ENCODE measurements around the gene GSG1. TPM values are rescaled to one million over a fixed set of nuclear protein-coding genes. Genes with fewer than 3 reads are reported as not detected.
A peak's percentile ranks its signal among the peaks of the same experiment; 100 is the strongest.

Gene GSG1
- total RNA-seq, 5 donors from 2014 or later (not counting 1 experiment from before 2014, with no cell fraction given), result not detected

DNA sequence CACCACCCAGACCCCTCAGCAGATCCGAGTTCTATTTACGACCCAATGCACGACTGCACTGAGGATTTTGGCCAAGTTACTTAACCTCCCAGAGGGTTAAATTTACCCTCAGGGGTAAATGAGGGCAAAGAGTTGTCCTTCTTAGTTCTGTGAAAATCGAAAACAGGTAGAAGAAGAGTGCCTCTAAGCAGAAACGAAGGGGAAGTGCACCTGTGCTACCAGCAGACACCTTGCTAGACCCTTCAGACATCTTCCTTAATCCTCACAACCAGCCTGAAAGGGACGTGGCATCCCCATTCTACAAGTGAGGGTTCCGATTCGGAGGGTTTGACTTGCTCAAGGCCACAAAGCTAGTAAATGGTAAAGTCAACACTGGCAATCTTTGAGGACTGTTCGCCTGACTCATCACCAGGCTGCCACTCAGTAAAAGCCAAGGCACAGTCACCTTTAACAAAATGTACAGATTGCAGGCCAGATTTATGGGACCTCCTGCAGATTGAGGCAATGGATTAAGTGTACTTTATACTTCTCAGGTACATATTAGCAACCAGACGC, 1.6 kb downstream of the GSG1 start:
- ChIA-PET POLR2A (no interaction called here), CTCF (interaction anchor here (1.1 to 6.0 kb wide), 3 partner anchors 110 to 154 kb away, joined by 3 to 52 read pairs (median 5); no protein-coding TSS in a partner anchor)
- H3K4me3 ChIP-seq (ENCODE audit: control insufficient read depth in 1 of 2, extremely low read depth in 1 of 2, low read length in 1 of 2), result peak overlapping the region; percentile 55 to 66
- DNase-seq (peak in 10 of 35 experiments; percentile 7 to 50 (median 16)), ATAC-seq (replicated peaks in 1 of 4) (peak in 1 of 4 experiments; percentile 17)
- Mint-ChIP-seq H3K4me1 (peaks cover 41 to 51% (median 50%) of the 10 kb centered on the region in 3 donors), H3K36me3 (no peaks in the 10 kb centered on the region), H3K4me3 (peak overlapping the region; percentile 70 to 81 (median 80)), H3K27ac (peak overlapping the region; percentile 90 to 91), H3K27me3 (no peaks in the 10 kb centered on the region), H3K9me3 (no peaks in the 10 kb centered on the region)
- no peaks in the 10 kb centered on the region for H3K36me3 ChIP-seq (ENCODE audit: control insufficient read depth in 2 of 2, extremely low read depth in 1 of 2, insufficient read depth in 1 of 2, low read length in 1 of 2)
- no peaks in the 10 kb centered on the region for H3K27me3 ChIP-seq (replicated peaks in 1 of 2; ENCODE audit: control insufficient read depth in 2 of 2, extremely low read depth in 1 of 2, insufficient read depth in 2 of 2, low read length in 1 of 2)
- 87% methylated on average over 3 of the region's 10 CpGs for WGBS (ENCODE audit: insufficient coverage)
- H3K27ac ChIP-seq (ENCODE audit: low read length), result peak overlapping the region; percentile 92
- H3K9me3 ChIP-seq, result no peaks in the 10 kb centered on the region
- peaks cover 18 to 37% of the 10 kb centered on the region in 2 experiments for H3K4me1 ChIP-seq (ENCODE audit: control insufficient read depth in 1 of 2, extremely low read depth in 1 of 2, insufficient read depth in 2 of 2, low read length in 2 of 2)

DNA sequence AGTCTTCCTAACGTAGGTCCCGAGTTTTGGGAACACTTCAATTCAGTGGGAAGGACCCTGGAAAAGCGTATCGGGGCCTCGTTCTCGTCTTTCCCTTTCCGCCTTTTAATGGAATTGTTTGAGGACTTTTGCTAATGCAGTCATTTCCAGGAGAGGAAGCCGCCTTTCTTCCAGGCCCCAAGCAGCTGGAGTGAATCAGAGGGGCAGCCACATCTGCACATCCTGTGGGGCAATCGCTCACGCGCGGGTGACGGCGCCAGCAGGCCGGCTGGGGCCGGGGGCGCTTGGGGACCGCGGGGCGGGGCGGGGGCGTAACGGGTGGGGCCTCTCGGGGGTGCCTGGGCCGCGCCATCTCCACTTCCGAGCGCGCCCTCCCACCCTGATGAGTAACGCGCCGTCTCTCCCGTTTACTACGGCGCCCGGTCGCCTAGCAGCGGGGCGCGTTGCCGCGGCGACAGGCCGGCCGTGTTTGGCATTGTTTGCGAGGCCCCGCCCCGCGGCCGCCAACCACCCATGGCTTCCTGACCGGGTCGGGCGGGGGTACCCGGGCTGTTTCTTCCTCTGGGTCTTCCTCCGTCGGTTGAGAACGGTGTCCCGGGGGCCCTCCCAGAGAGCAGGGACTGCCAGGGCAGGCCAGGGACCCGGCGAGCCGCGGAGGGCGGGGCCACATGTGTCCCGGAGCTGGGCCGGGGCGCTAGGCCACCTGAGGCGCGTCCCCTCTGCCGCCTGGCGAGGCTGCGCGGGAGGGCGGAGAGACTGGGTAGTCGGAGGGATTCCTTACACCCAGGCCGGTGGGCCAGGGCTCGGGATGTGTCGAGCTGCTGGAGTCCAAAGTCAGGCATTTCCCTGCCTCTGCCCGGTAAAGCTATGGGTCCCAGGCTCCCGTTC, 2.3 kb downstream of the GSG1 start:
- Mint-ChIP-seq H3K9me3 (no peaks in the 10 kb centered on the region), H3K27ac (peak overlapping the region; percentile 90 to 91), H3K4me3 (peak overlapping the region; percentile 70 to 81 (median 80)), H3K36me3 (no peaks in the 10 kb centered on the region), H3K4me1 (peaks cover 41 to 51% (median 50%) of the 10 kb centered on the region in 3 donors), H3K27me3 (no peaks in the 10 kb centered on the region)
- DNase-seq, result peak; percentile 83 to 96 (median 93)
- H3K27me3 ChIP-seq (replicated peaks in 1 of 2; ENCODE audit: control insufficient read depth in 2 of 2, extremely low read depth in 1 of 2, insufficient read depth in 2 of 2, low read length in 1 of 2), result no peaks in the 10 kb centered on the region
- H3K4me3 ChIP-seq (ENCODE audit: control insufficient read depth in 1 of 2, extremely low read depth in 1 of 2, low read length in 1 of 2), result peak overlapping the region; percentile 55 to 66
- no peaks in the 10 kb centered on the region for H3K9me3 ChIP-seq
- ChIA-PET CTCF (interaction anchor here (0.6 to 6.0 kb wide), 5 partner anchors 97 to 1529 kb away, joined by 3 to 52 read pairs (median 4); no protein-coding TSS in a partner anchor), POLR2A (interaction anchor here in 1 of 2 donors (0.5 to 0.6 kb wide), 2 partner anchors 844 to 1307 kb away, joined by 4 to 11 read pairs; no protein-coding TSS in a partner anchor)
- H3K27ac ChIP-seq (ENCODE audit: low read length), result peak overlapping the region; percentile 93
- ATAC-seq (replicated peaks in 1 of 4), result peak; percentile 89 to 92 (median 92)
- H3K36me3 ChIP-seq (ENCODE audit: control insufficient read depth in 2 of 2, extremely low read depth in 1 of 2, insufficient read depth in 1 of 2, low read length in 1 of 2), result no peaks in the 10 kb centered on the region
- WGBS (ENCODE audit: insufficient coverage), result 4% methylated on average over 68 of the region's 79 CpGs
- peaks cover 18 to 37% of the 10 kb centered on the region in 2 experiments for H3K4me1 ChIP-seq (ENCODE audit: control insufficient read depth in 1 of 2, extremely low read depth in 1 of 2, insufficient read depth in 2 of 2, low read length in 2 of 2)

DNA sequence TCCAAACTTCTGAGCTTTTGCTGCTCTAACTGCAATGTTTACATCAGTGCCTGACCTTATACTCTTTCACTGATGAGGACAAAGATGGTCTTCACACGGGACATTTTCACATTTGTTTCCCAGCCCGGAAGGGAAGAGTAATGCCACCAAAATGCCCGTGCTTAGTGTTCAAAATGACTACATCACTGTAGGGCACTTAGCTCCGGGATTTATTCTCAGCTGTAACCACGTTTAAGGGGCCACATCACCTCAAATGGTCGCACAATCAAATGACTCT, 2.9 kb downstream of the GSG1 start:
- Histone ChIP-seq H3K9me3 (no peaks in the 10 kb centered on the region), H3K4me1 (ENCODE audit: control insufficient read depth in 1 of 2, extremely low read depth in 1 of 2, insufficient read depth in 2 of 2, low read length in 2 of 2) (peaks cover 18 to 37% of the 10 kb centered on the region in 2 experiments), H3K4me3 (ENCODE audit: control insufficient read depth in 1 of 2, extremely low read depth in 1 of 2, low read length in 1 of 2) (peak overlapping the region; percentile 10 to 52), H3K27me3 (replicated peaks in 1 of 2; ENCODE audit: control insufficient read depth in 2 of 2, extremely low read depth in 1 of 2, insufficient read depth in 2 of 2, low read length in 1 of 2) (no peaks in the 10 kb centered on the region), H3K27ac (ENCODE audit: low read length) (peak overlapping the region; percentile 93), H3K36me3 (ENCODE audit: control insufficient read depth in 2 of 2, extremely low read depth in 1 of 2, insufficient read depth in 1 of 2, low read length in 1 of 2) (no peaks in the 10 kb centered on the region)
- H3K9me3 Mint-ChIP-seq, result no peaks in the 10 kb centered on the region
- CTCF ChIA-PET, result interaction anchor here (0.5 to 6.0 kb wide), 7 partner anchors 64 to 1529 kb away, joined by 3 to 52 read pairs (median 4); no protein-coding TSS in a partner anchor
- H3K27ac Mint-ChIP-seq, result peak overlapping the region; percentile 85 to 87
- H3K36me3 Mint-ChIP-seq, result no peaks in the 10 kb centered on the region
- DNase-seq (peak in 1 of 35 experiments; percentile 10), ATAC-seq (replicated peaks in 1 of 4) (no peak)
- no peaks in the 10 kb centered on the region for H3K27me3 Mint-ChIP-seq
- POLR2A ChIA-PET, result interaction anchor here in 1 of 2 donors (0.5 kb wide), 1 partner anchor 843 kb away, joined by 11 read pairs; no protein-coding TSS in a partner anchor
- WGBS (ENCODE audit: insufficient coverage), result 39% methylated on average over 6 of the region's 6 CpGs
- H3K4me1 Mint-ChIP-seq, result peaks cover 41 to 51% (median 50%) of the 10 kb centered on the region in 3 donors
- H3K4me3 Mint-ChIP-seq, result peak overlapping the region; percentile 70 to 81 (median 80)

DNA sequence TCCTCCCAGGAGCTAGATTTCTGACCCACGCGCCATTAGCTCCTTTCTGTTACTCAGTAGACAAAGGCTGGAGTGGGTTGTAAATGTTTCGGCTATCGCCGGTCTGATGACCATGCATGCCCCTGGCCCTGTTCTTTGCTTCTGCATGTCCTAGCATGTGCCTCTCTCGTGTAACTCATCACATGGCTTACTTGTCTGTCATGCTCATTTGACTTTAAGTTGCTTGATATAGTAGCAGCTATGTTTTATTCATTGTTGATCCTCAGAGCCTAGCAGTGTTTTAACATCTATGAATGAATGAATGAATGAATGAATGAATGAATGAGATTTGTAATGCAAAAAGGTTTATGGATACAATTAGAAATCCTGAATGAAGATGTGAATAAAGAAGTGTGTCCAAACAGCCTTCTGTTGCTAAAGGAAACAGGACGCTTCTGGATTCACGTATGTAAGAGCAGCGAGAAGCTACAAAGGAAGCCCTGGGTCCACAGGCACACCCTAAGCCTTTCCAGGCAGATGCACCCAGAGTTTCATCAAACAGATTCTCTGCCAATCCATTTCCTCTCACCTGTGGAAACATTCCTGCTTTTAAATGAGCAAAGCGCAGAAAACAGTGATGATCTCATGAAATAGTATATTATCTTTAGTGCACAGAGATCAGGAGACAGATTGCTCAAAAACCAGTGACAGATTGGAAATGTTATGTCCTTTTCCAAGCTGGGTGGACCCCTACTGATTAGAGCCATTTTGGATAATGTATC, 3.4 kb downstream of the GSG1 start:
- peaks cover 41 to 51% (median 50%) of the 10 kb centered on the region in 3 donors for H3K4me1 Mint-ChIP-seq
- H3K4me3 ChIP-seq (ENCODE audit: control insufficient read depth in 1 of 2, extremely low read depth in 1 of 2, low read length in 1 of 2), result no peak overlapping the region

DNA sequence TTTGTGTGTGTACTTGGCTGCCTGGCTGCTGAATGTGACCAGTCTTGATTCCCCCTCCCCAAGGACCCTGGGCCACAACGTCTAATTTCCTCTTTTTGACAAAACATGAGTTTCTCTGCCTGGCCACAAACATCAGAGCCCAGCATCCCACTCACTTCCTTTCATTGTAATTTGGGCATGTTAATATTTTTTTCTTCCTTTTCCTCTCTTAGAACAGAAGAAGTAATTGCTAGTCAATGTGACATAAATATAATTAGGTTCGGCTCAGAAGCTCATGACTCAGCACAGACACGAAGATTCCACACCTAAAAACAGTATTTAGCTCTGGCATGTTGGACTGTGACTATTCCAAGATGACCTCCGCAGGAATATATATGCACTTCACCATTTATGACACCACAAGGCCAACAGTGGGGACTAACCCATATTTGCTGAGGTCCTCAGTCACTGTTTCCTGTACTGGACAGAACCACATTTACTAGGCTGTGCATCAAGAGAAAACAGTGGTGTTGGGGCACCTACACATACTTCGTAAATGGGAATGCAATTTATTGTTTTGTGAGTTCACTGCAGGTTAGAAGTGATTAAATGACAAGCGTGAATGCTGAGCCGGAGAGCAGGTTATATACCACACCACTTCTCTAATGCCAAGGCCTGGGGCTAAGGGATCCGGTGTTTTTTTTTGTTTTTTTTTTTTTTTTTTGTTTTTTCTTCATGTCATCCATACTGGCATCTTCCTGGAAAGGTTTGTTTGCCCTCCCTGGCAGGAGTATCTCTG, 4.2 kb downstream of the GSG1 start:
- no peaks in the 10 kb centered on the region for H3K9me3 ChIP-seq
- H3K27me3 ChIP-seq (replicated peaks in 1 of 2; ENCODE audit: control insufficient read depth in 2 of 2, extremely low read depth in 1 of 2, insufficient read depth in 2 of 2, low read length in 1 of 2), result no peaks in the 10 kb centered on the region
- peaks cover 18 to 37% of the 10 kb centered on the region in 2 experiments for H3K4me1 ChIP-seq (ENCODE audit: control insufficient read depth in 1 of 2, extremely low read depth in 1 of 2, insufficient read depth in 2 of 2, low read length in 2 of 2)
- DNase-seq, result peak in 1 of 35 experiments; percentile 14
- Mint-ChIP-seq H3K9me3 (no peaks in the 10 kb centered on the region), H3K27me3 (no peaks in the 10 kb centered on the region), H3K4me1 (peaks cover 41 to 51% (median 50%) of the 10 kb centered on the region in 3 donors), H3K27ac (peak overlapping the region; percentile 8 to 62), H3K4me3 (peak overlapping the region in 1 of 3 donors; percentile 23), H3K36me3 (no peaks in the 10 kb centered on the region)
- ATAC-seq (replicated peaks in 1 of 4), result no peak
- no peak overlapping the region for H3K4me3 ChIP-seq (ENCODE audit: control insufficient read depth in 1 of 2, extremely low read depth in 1 of 2, low read length in 1 of 2)
- H3K36me3 ChIP-seq (ENCODE audit: control insufficient read depth in 2 of 2, extremely low read depth in 1 of 2, insufficient read depth in 1 of 2, low read length in 1 of 2), result no peaks in the 10 kb centered on the region
- no CpG with 5 or more reads among the region's 8 CpGs for WGBS (ENCODE audit: insufficient coverage)
- CTCF ChIA-PET, result interaction anchor here (0.5 to 6.0 kb wide), 6 partner anchors 113 to 312 kb away, joined by 3 to 52 read pairs (median 4); no protein-coding TSS in a partner anchor
- no peak overlapping the region for H3K27ac ChIP-seq (ENCODE audit: low read length)
- POLR2A ChIA-PET, result interaction anchor here (0.6 to 1.4 kb wide), 3 partner anchors 80 to 112 kb away, joined by 3 to 11 read pairs (median 5); no protein-coding TSS in a partner anchor

More for the DNA sequence above, 3.4 kb downstream of the GSG1 start:
- Mint-ChIP-seq H3K27ac (peak overlapping the region; percentile 85 to 87), H3K36me3 (no peaks in the 10 kb centered on the region), H3K27me3 (no peaks in the 10 kb centered on the region), H3K9me3 (no peaks in the 10 kb centered on the region), H3K4me3 (peak overlapping the region; percentile 70 to 81 (median 80))
- no peak for ATAC-seq (replicated peaks in 1 of 4)
- CTCF ChIA-PET, result interaction anchor here (0.5 to 6.0 kb wide), 10 partner anchors 64 to 1530 kb away, joined by 3 to 52 read pairs (median 4); no protein-coding TSS in a partner anchor
- 95% methylated on average over 8 of the region's 10 CpGs for WGBS (ENCODE audit: insufficient coverage)
- peaks cover 18 to 37% of the 10 kb centered on the region in 2 experiments for H3K4me1 ChIP-seq (ENCODE audit: control insufficient read depth in 1 of 2, extremely low read depth in 1 of 2, insufficient read depth in 2 of 2, low read length in 2 of 2)
- H3K27ac ChIP-seq (ENCODE audit: low read length), result peak overlapping the region; percentile 93
- H3K36me3 ChIP-seq (ENCODE audit: control insufficient read depth in 2 of 2, extremely low read depth in 1 of 2, insufficient read depth in 1 of 2, low read length in 1 of 2), result no peaks in the 10 kb centered on the region
- peak in 1 of 35 experiments; percentile 14 for DNase-seq
- POLR2A ChIA-PET, result interaction anchor here in 1 of 2 donors (0.5 to 0.7 kb wide), 3 partner anchors 79 to 843 kb away, joined by 3 to 11 read pairs (median 11); no protein-coding TSS in a partner anchor
- H3K27me3 ChIP-seq (replicated peaks in 1 of 2; ENCODE audit: control insufficient read depth in 2 of 2, extremely low read depth in 1 of 2, insufficient read depth in 2 of 2, low read length in 1 of 2), result no peaks in the 10 kb centered on the region
- H3K9me3 ChIP-seq, result no peaks in the 10 kb centered on the region
